Occipital lobe (tissue), 2 donors: ENCODE data around the gene ARHGAP30. TPM values are rescaled to one million over a fixed set of nuclear protein-coding genes. Genes with fewer than 3 reads are reported as not detected.
"Not testable (repeated sequence)": the region's sequence is repeated elsewhere in the genome, so short reads cannot be mapped to it uniquely, and the experiment has no call there.

ENCODE experiments used
- DNase-seq: peaks from one replicate; lab custom pipeline; 2025; lab: John Stamatoyannopoulos, UW
- total RNA-seq: library from RNA; depleted of rRNA; stranded (reverse); fragments of >200 nt; gene quantifications from one replicate; pipeline ENCODE4 v1.2.3, GENCODE V29; 2014

Gene ARHGAP30
- total RNA-seq, 1 donor from 2014 or later: 1.7 TPM

- DNase-seq: no peak
These were observed 1.1 kb upstream of the ARHGAP30 start for GRCh38 chr1:161070761-161071160.

DNA sequence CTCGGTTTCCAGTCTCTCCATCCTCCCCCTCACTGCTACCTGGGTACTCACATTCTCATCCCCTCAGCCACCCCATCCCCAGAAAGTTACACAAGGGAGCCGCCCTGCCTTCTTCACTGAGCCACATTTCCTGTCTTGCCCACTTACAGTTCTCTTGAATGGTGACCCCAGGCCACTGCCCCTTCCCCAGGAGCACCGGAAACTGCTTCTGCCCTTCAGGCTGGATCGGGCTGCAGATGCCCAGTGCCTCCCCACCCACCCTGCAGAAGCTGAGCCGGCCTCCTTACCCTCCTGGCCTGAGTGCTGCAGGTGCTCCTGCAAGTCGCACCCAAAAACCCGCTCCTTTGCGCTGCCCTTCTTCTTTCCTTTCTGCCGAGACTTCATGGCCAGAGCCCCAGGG is 450 bp downstream of the ARHGAP30 start:
- DNase-seq: no peak

GRCh38 chr1:161068306-161069234 is 1.1 kb downstream of the ARHGAP30 start:
- DNase-seq: no peak

DNA sequence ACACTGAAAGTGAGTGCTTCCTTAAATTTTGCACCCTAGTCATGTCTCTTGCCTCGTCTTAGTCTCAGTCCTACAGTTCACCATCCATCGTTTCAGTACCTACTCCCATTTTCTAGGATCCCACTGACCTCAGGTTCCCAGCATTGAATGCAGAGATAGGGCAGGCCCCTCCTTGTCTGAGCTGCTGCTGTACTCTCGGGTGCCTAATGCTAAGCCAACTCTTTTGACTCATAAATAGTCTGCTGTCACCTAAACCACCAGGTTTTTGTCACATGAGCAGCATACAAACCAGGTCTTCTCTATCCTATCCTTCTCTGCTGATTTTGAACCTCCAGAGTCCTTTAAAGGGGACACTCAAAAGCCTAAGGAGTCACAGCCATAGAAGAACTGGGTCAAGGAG is 3.0 kb downstream of the ARHGAP30 start:
- no peak for DNase-seq

GRCh38 chr1:161065681-161066080 is 4.0 kb downstream of the ARHGAP30 start:
- not testable (repeated sequence) for DNase-seq

GRCh38 chr1:161063936-161064335 is 5.8 kb downstream of the ARHGAP30 start:
- DNase-seq: not testable (repeated sequence)

DNA sequence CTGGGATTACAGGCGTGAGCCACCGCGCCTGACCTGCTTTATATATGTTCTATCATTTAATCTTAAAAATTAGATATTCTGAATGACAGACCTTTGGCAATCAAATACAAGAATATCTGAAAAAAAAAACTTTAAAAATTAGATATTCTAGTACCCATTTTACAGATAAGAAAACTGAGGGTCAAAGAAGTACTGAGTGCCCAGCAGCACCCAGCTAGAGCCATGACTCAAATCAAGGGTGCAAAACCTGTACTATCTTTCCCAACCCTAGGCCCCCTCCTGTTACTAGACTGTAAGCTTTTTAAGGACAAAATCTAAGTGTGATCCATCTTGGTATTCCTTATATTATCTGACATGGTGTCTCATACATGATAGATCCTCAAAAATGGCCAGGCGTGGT is 8.3 kb downstream of the ARHGAP30 start:
- no peak for DNase-seq

GRCh38 chr1:161059293-161059692 is 10.4 kb downstream of the ARHGAP30 start:
- DNase-seq: no peak

DNA sequence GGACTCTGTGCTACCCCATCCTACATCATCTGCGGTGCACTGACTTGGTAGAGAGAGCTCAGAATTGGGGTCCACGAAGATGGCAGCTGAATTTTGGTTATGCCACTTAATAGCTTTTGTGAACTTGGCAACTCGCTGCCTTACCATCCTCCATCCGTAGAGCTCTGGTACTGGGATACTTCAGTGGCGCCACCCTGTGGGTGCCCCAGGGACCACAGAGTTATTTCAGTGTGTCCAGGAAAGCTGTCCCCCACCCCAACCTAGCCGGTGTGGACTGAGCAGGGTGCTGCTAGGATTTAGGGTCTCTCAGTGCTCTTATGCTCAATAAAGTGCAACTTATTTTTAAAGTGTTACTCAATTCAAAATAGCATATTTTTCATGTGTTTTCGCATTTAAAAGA is 14.9 kb downstream of the ARHGAP30 start:
- DNase-seq: no peak

DNA sequence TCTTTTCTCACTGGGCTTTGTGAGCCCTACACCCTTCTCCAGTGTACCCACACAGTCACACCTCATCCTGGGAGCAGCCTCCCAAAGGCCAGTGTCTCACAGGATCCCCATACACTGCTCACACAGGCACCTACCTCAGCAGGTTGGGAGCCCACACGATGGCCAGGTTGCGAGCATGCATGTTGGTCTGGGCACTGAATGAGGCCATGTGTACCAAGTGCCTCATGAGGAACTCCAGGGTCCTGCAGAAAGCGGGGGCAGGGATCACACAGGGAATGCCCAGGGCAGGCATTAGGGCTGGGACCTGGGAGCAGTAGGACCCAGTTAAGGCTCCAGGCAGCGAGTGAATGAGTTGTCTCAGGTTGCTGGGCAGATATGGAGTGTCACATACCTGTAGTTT is 15.5 kb downstream of the ARHGAP30 start:
- no peak for DNase-seq

GRCh38 chr1:161052899-161053298 is 16.8 kb downstream of the ARHGAP30 start:
- DNase-seq: no peak

DNA sequence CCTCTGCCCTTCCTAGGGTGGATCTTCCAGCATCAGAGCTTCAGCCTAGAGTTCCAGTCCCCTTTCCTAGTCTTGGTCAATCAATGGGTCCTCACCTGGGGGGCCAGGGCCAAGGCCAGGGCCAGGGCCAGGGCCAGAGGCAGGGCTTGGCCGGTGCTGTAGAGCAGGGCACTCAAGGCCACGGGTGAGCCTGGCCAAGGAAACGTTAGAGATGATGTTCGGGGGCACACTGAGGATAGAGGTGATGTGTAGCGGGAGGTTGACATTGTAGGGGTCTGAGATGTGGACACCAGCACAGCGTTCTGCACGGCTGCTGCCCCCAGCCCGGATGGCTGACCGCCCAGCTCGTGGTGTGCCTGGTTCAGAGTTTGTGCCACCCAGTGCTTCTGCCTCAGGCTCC is 18.5 kb downstream of the ARHGAP30 start:
- no peak for DNase-seq

DNA sequence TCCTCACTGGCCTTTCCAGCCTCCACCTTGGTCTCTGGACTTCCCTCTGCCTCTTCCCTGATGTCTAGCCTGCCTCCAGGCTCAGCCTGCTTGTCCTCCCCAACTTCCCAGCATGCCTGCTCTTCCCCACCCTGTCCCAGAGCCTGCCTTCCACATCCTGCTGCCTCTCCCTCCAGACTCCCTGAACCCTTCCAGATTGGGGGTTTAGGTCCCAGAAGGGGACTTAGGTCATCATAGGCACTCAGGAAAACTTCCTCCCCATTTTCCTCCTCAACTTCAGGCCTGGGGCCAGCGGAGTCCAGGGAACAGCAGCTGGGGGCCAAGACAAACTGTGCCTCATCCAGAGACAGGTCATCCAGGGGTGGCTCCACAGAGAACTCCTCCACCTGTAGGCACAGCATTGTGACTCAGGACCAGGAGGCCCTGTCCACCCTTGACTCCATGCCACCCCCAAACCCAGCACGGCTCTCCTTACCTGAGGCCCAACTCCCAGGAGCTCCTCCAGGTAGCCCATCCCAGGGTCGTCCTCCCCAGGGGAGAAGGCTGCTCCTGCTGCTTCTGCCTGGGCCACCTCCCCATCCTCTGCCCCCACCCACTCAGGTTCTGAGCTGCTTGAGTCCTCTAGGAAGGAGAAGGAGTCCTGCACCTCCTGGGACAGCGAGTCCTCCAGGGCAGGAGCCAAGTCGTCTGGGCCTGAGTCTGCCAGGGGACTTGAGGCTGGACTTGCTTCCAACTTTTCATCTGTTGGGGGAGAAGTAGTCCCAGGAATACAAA is 20.6 kb downstream of the ARHGAP30 start:
- DNase-seq: no peak

GRCh38 chr1:161047436-161048420 is 22.0 kb downstream of the ARHGAP30 start:
- no peak for DNase-seq

GRCh38 chr1:161046605-161047228 is 23.0 kb downstream of the ARHGAP30 start:
- no peak for DNase-seq

DNA sequence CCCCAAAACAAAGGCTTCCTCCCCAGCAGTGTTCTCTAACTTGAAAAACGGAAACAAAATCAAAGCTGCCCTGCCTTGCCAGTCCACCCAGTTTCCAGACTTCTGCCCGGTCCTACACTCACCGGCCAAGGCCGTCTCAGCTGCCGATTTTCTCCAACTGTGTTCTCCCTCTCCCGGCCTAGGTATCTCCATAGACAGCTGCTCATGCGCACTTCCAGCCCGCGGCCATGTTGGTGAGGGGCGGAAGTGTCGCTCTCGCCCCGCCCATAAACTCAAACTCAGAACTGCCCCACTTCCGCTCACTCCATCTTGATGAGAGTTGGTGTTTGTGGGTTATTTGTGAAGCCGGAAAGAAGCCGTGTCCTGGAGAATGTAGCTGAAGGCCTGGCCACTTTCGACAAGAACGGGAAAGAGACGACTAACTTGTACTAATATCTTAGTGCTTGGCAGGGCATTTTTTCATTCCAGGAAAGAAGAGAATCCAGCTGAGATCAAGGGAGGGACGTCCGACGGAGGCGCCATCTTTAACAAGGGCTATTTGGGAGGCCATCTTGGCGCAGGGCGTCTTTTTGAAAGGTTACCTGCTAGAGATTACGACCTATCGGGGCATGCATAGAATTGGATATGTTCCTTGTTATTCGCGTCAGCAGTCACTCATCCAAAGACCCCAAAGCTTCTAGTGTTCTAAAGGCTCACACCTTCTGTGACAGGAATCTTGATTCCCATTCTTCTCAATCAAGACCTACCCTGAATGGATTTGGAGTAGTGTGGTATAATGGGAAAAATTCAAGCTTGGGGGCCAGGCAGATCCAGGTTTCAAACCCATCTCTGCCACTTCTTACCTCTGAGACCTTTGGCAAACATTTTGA is 23.7 kb downstream of the ARHGAP30 start, which contains the start of gene USF1:
TSS of gene USF1 (minus strand) at position 242 of the 869 bp plus-strand sequence. CDS start 2,702 bp downstream, outside the sequence.
- peak; percentile 88 for DNase-seq

- DNase-seq: peak; percentile 40
These were observed 24.6 kb downstream of the ARHGAP30 start for GRCh38 chr1:161044908-161045735.

GRCh38 chr1:161044535-161044907 is 25.2 kb downstream of the ARHGAP30 start:
- DNase-seq: no peak

- DNase-seq: no peak
These were observed 30.1 kb downstream of the ARHGAP30 start for GRCh38 chr1:161039546-161039945.
